HepG2 (cell line): ENCODE measurements around the gene NIT2. TPM values are rescaled to one million over a fixed set of nuclear protein-coding genes. Genes with fewer than 3 reads are reported as not detected.

ENCODE experiments used
- ATAC-seq: fragments of 200-7000 bp; cut with Tn5 transposase; 3 replicates; pipeline ENCODE4 v1.9.1; 2020; ENCODE audit warnings: mild to moderate bottlenecking, moderate library complexity
- BruUV-seq: library from RNA; stranded (reverse); fragments of 400-500 nt; replicated peaks from 2 replicates; lab custom pipeline; 2021; lab: Mats Ljungman, UMichigan
- CTCF ChIA-PET: fragments of 300-600 bp; formaldehyde crosslinking; extraction: SDS; loops from one replicate; lab custom pipeline; 2021; ENCODE audit warnings: low total read pairs, inconsistent platforms, low intra/inter-chr PET ratio; lab: Yijun Ruan, JAX
- POLR2A ChIA-PET: fragments of 350-600 bp; sonication (Branson Sonifier 250); formaldehyde crosslinking; loops from one replicate; lab custom pipeline; 2020; ENCODE audit warnings: antibody characterized with exemption, inconsistent platforms; lab: Yijun Ruan, JAX
- DNase-seq: peaks from one replicate; pipeline ENCODE4 v3.0.0-alpha.2; 2015; ENCODE audit warnings: low spot score
- FAIRE-seq: peaks from 3 replicates; lab custom pipeline; 2011; peaks lifted over from hg19 to GRCh38; lab: Jason Lieb, UNC
- H2AFZ ChIP-seq: one replicate; pipeline ENCODE4 v1.6.1; 2011; ENCODE audit warnings: low read length, inconsistent platforms
- H3K27ac ChIP-seq: fragments of 300-600 bp; 3 replicates; pipeline ENCODE4 v1.8.0; 2011; ENCODE audit warnings: mixed run types, mild to moderate bottlenecking, mixed read lengths, low read length, inconsistent platforms; ENCODE audit not compliant: insufficient read depth; ENCODE audit errors: extremely low read length
- H3K27me3 ChIP-seq, 2 experiments: fragments of 200-600 bp in 1 of 2; 2 replicates in 1 of 2; 3 replicates in 1 of 2; pipeline versions ENCODE4 v1.6.0 to v1.8.0; 2011; ENCODE audit warnings: low read length in 2 of 2, mild to moderate bottlenecking in 2 of 2, moderate library complexity in 2 of 2, inconsistent platforms in 1 of 2; ENCODE audit not compliant: insufficient read depth in 2 of 2, control insufficient read depth in 1 of 2
- H3K36me3 ChIP-seq, 2 experiments: fragments of 200-600 bp in 1 of 2; replicated peaks in 1 of 2; 2 replicates in 1 of 2; 3 replicates in 1 of 2; pipeline versions ENCODE4 v1.5.1 to v1.8.0; 2011; ENCODE audit warnings: low read length in 2 of 2, inconsistent platforms in 1 of 2; ENCODE audit not compliant: insufficient read depth in 2 of 2, control insufficient read depth in 1 of 2
- H3K4me1 ChIP-seq: 2 replicates; pipeline ENCODE4 v1.5.1; 2012; ENCODE audit warnings: low read length, inconsistent platforms; ENCODE audit not compliant: insufficient read depth
- H3K4me2 ChIP-seq: 2 replicates; pipeline ENCODE4 v1.6.0; 2011; ENCODE audit warnings: low read depth, low read length, inconsistent platforms
- H3K4me3 ChIP-seq, 3 experiments: fragments of 200-600 bp in 1 of 3; sonication (generic), shearing (Covaris generic) in 1 of 3; replicated peaks in 1 of 3; 2 replicates each; pipeline ENCODE4 v1.5.1; 2011 to 2016; ENCODE audit warnings: low read length in 3 of 3, inconsistent platforms in 2 of 3, low read depth in 2 of 3, mild to moderate bottlenecking in 2 of 3, control low read depth in 1 of 3, mixed read lengths in 1 of 3; ENCODE audit not compliant: insufficient read depth in 1 of 3
- H3K79me2 ChIP-seq: one replicate; pipeline ENCODE4 v1.6.1; 2011; ENCODE audit warnings: low read length, inconsistent platforms; ENCODE audit not compliant: insufficient read depth
- H3K9ac ChIP-seq: 2 replicates; pipeline ENCODE4 v1.6.0; 2011; ENCODE audit warnings: mild to moderate bottlenecking, low read depth, low read length, inconsistent platforms; ENCODE audit not compliant: insufficient read depth
- H3K9me3 ChIP-seq: 2 replicates; pipeline ENCODE4 v1.5.1; 2012; ENCODE audit warnings: mild to moderate bottlenecking, low read length
- H4K20me1 ChIP-seq: 2 replicates; pipeline ENCODE4 v1.6.0; 2011; ENCODE audit warnings: inconsistent platforms, mild to moderate bottlenecking, low read length, moderate library complexity; ENCODE audit not compliant: insufficient read depth
- ARID2 ChIP-seq: sonication (generic); formaldehyde crosslinking; IDR thresholded peaks from 2 replicates; pipeline ENCODE4 v1.8.1; 2022; ENCODE audit warnings: mild to moderate bottlenecking, missing genetic modification reagents, borderline replicate concordance
- ATF7-NPFF ChIP-seq: sonication (generic); formaldehyde crosslinking; IDR thresholded peaks from 2 replicates; pipeline ENCODE4 v1.8.1; 2023; ENCODE audit warnings: mild to moderate bottlenecking, low read depth, missing genetic modification reagents, moderate library complexity
- CENPBD1 ChIP-seq: sonication (generic); formaldehyde crosslinking; IDR thresholded peaks from 2 replicates; pipeline ENCODE4 v1.8.0; 2022; ENCODE audit warnings: missing genetic modification reagents, low read depth, mild to moderate bottlenecking, borderline replicate concordance
- DZIP1 ChIP-seq: sonication (generic); formaldehyde crosslinking; IDR thresholded peaks from 2 replicates; pipeline ENCODE4 v1.5.0; 2020; ENCODE audit warnings: mild to moderate bottlenecking, missing genetic modification reagents
- GZF1 ChIP-seq: sonication (generic); formaldehyde crosslinking; IDR thresholded peaks from 2 replicates; pipeline ENCODE4 v1.5.1; 2020; ENCODE audit warnings: mild to moderate bottlenecking, missing genetic modification reagents
- MTERF4 ChIP-seq: sonication (generic); formaldehyde crosslinking; IDR thresholded peaks from 2 replicates; pipeline ENCODE4 v1.8.0; 2023; ENCODE audit warnings: mild to moderate bottlenecking, missing genetic modification reagents
- MXI1 ChIP-seq: IDR thresholded peaks from 3 replicates; pipeline ENCODE4 v1.6.1; 2012; ENCODE audit warnings: low read depth, low read length, inconsistent platforms, borderline replicate concordance
- NR0B2 ChIP-seq: sonication (generic); formaldehyde crosslinking; IDR thresholded peaks from 2 replicates; pipeline ENCODE4 v1.4.0; 2020; ENCODE audit warnings: mild to moderate bottlenecking, missing genetic modification reagents
- SP5 ChIP-seq: IDR thresholded peaks from 2 replicates; pipeline ENCODE4 v1.6.1; 2016; ENCODE audit warnings: low read depth, borderline replicate concordance
- ZNF280D ChIP-seq: sonication (generic); formaldehyde crosslinking; IDR thresholded peaks from 2 replicates; pipeline ENCODE4 v1.5.1; 2020; ENCODE audit warnings: mild to moderate bottlenecking, missing genetic modification reagents
- ZNF326 ChIP-seq: sonication (generic); formaldehyde crosslinking; IDR thresholded peaks from 2 replicates; pipeline ENCODE4 v1.4.0; 2020; ENCODE audit warnings: missing genetic modification reagents, borderline replicate concordance
- ZNF547 ChIP-seq: sonication (generic); formaldehyde crosslinking; IDR thresholded peaks from 2 replicates; pipeline ENCODE4 v1.5.1; 2020; ENCODE audit warnings: mild to moderate bottlenecking, missing genetic modification reagents
- ZNF550 ChIP-seq: sonication (generic); formaldehyde crosslinking; IDR thresholded peaks from 2 replicates; pipeline ENCODE4 v1.4.0; 2020; ENCODE audit warnings: mild to moderate bottlenecking, missing genetic modification reagents, borderline replicate concordance
- ZNF572 ChIP-seq: sonication (generic); formaldehyde crosslinking; IDR thresholded peaks from 2 replicates; pipeline ENCODE4 v1.5.1; 2020; ENCODE audit warnings: mild to moderate bottlenecking, missing genetic modification reagents
- WGBS: methylation state at CpG from one replicate; pipeline ENCODE4 v1.1.6; 2017; ENCODE audit warnings: low lambda C conversion rate; 5-methylcytosine and 5-hydroxymethylcytosine counted together
- in situ Hi-C: cut with HindIII; loops from 2 replicates; pipeline ENCODE4 v1.10.0; 2017; ENCODE audit warnings: low pct_unique_long_range_greater_than_20kb; ENCODE audit not compliant: extremely low pct_ligation_motif_present
- intact Hi-C: fragments of 100-400 bp; cut with micrococcal nuclease; formaldehyde crosslinking; loops from one replicate; pipeline ENCODE4 v1.10.0; 2022; ENCODE audit not compliant: unreplicated experiment
- polyA plus RNA-seq, 8 experiments: library from polyadenylated mRNA; depleted of rRNA in 3 of 8; stranded (reverse) in 7 of 8; unstranded in 1 of 8; fragments of >200 nt; fragmentation: Illumina TruSeq in 4 of 8; extraction: Trizol in 4 of 8; gene quantifications; 2 replicates each; pipeline versions ENCODE4 v1.2.1 to v1.2.3, GENCODE V29; 2011 to 2016; ENCODE audit warnings: low read depth in 4 of 8, missing spikeins in 1 of 8, mixed read lengths in 1 of 8; ENCODE audit not compliant: insufficient read depth in 1 of 8
- total RNA-seq, 5 experiments: library from RNA; depleted of rRNA; stranded (reverse); fragments of >200 nt; fragmentation: Illumina TruSeq; extraction: Trizol; gene quantifications; 2 replicates each; pipeline ENCODE4 v1.2.3, GENCODE V29; 2016; ENCODE audit warnings: low read depth in 1 of 5

Gene NIT2
- total and polyA plus RNA-seq, 2 of the 13 experiments (the other 11 are each of a cell fraction or from before 2014, with no cell fraction given): 43.4 to 49.1 TPM

- no peak overlapping the region for H3K4me2 ChIP-seq
- H3K9me3 ChIP-seq: no peaks in the 10 kb centered on the region
- intact Hi-C loops: loop anchor here (10.0 kb wide), 1 partner anchor 404 kb away; no protein-coding TSS in a partner anchor
- DNase-seq: no peak
- WGBS: 97% methylated on average over 3 of the region's 3 CpGs
- H3K36me3 ChIP-seq: peaks cover 0 to 38% of the 10 kb centered on the region in 2 experiments; a peak in 4 of 5 replicates
- POLR2A ChIA-PET: no interaction called here
- FAIRE-seq: no peak
- ATAC-seq: no peak
- TF ChIP-seq ZNF572 (CRISPR knock-in tag) (no peak), NR0B2 (no peak), MXI1 (no peak), CENPBD1 (CRISPR knock-in tag) (no peak), ZNF280D (CRISPR knock-in tag) (no peak), MTERF4 (CRISPR knock-in tag) (no peak), ZNF547 (CRISPR knock-in tag) (no peak), GZF1 (no peak), SP5 (CRISPR knock-in tag) (no peak), ZNF326 (CRISPR knock-in tag) (no peak), ZNF550 (CRISPR knock-in tag) (no peak), ARID2 (no peak), ATF7-NPFF (CRISPR knock-in tag) (no peak), DZIP1 (CRISPR knock-in tag) (no peak)
- TF ChIP-seq, all 625 proteins: peak for 0
- BruUV-seq: no TSS peak
- H3K4me3 ChIP-seq: no peak overlapping the region
- in situ Hi-C loops: loop anchor here (10.0 kb wide), 1 partner anchor 284 kb away; no protein-coding TSS in a partner anchor
- H3K27ac ChIP-seq: no peak overlapping the region
- no peaks in the 10 kb centered on the region; a peak in 1 of 5 replicates for H3K27me3 ChIP-seq
- H4K20me1 ChIP-seq: no peaks in the 10 kb centered on the region
- H3K9ac ChIP-seq: no peak overlapping the region
- no peaks in the 10 kb centered on the region for H3K4me1 ChIP-seq
- no peak overlapping the region for H2AFZ ChIP-seq
- CTCF ChIA-PET: no interaction called here
- H3K79me2 ChIP-seq: no peaks in the 10 kb centered on the region
Observed at GRCh38 chr3:100310355-100310965, 24.1 kb upstream of the NIT2 start.
